ENCODE data around the gene TMEM108. TPM values are rescaled to one million over a fixed set of nuclear protein-coding genes. Genes with fewer than 3 reads are reported as not detected.

The TMEM108 gene
- total RNA-seq, 2 experiments from 2014 or later, result not detected

- POLR2A ChIA-PET, result no interaction called here
Measured at GRCh38 chr3:133439563-133439962, 401.4 kb downstream of the TMEM108 start.

DNA sequence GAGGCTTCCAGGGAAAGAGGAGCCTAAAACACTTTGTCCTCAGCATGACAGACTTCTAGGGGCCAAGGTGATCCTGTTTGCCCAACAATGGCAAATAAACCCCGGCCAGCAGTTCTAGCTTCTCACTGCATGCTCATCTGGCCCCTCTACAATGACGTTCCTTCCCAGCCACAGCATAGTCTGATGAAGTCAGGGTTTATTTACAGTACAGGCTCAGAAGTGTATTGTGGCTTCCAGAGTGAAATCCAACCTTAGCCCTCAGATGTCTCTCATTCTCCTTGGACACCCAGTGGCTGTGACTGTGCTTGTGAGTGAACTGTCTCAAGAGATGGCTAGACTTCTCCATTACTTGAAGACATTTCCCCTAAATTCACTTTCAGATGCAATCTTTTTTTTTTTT is 402.5 kb downstream of the TMEM108 start:
- CTCF ChIA-PET, result interaction anchor here (0.7 kb wide), 1 partner anchor 243 kb away, joined by 4 read pairs; no protein-coding TSS in a partner anchor

More at GRCh38 chr3:133439563-133439962, 401.4 kb downstream of the TMEM108 start:
- CTCF ChIA-PET, result no interaction called here

GRCh38 chr3:133441867-133442270 is 403.7 kb downstream of the TMEM108 start:
- CTCF ChIA-PET, result no interaction called here
- POLR2A ChIA-PET, result interaction anchor here (0.8 to 0.9 kb wide), 2 partner anchors 33 to 130 kb away, joined by 3 read pairs; no protein-coding TSS in a partner anchor

More for the DNA sequence above, 402.5 kb downstream of the TMEM108 start:
- POLR2A ChIA-PET, result interaction anchor here (0.7 kb wide), 2 partner anchors 51 to 56 kb away, joined by 5 to 15 read pairs; no protein-coding TSS in a partner anchor

DNA sequence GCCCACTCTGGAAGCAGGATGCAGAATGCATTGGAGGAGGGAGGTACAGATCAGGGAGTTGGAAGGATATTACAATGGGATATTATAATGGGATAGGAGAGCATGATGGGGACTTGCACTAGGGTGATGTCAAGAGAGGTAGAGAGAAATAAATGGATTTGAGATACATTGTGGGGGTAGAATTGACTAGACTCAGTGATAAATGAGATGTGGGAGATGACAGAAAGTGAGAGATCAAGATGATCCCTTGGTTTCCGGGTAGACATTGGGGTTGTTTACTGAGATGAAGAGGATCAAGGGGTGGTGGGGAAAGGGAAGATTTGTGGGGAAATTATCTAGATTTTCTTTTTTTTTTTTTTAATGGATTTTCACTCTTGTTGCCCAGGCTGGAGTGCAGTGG is 404.3 kb downstream of the TMEM108 start:
- ChIA-PET POLR2A (interaction anchor here (0.7 to 1.5 kb wide), 3 partner anchors 32 to 132 kb away, joined by 3 to 8 read pairs (median 4); no protein-coding TSS in a partner anchor), CTCF (interaction anchor here (0.7 to 1.7 kb wide), 2 partner anchors 48 to 483 kb away, joined by 3 to 5 read pairs; no protein-coding TSS in a partner anchor)

- ChIA-PET POLR2A (interaction anchor here (1.0 to 1.5 kb wide), 2 partner anchors 47 to 128 kb away, joined by 3 to 8 read pairs; no protein-coding TSS in a partner anchor), CTCF (interaction anchor here (1.0 to 1.7 kb wide), 2 partner anchors 20 to 47 kb away, joined by 3 to 5 read pairs; no protein-coding TSS in a partner anchor)
Measured at GRCh38 chr3:133443649-133444422, 405.6 kb downstream of the TMEM108 start.

GRCh38 chr3:133444423-133444774 is 406.2 kb downstream of the TMEM108 start:
- ChIA-PET CTCF (interaction anchor here (1.0 to 1.7 kb wide), 2 partner anchors 20 to 46 kb away, joined by 3 to 5 read pairs; no protein-coding TSS in a partner anchor), POLR2A (no interaction called here)

DNA sequence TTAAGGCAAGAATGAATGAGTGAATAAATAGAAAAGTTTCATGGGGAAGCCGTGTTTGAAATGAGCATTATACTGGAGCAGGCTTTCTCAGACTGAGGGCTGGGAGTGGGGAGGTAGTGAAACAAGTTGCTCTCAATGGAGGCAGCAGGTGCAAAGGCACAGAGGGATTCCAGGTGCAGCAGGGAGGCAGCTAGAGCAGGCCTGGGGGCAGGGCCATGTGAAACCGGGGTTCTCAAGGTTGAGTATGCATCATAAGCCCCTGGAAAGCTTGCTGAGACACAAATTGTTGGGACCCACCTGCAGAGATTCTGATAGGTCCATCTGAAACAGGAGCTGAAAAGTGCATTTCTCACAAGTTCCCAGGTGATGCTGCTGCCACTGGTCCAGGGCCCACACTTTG is 406.9 kb downstream of the TMEM108 start:
- CTCF ChIA-PET, result no interaction called here
- POLR2A ChIA-PET, result interaction anchor here (1.3 kb wide), 1 partner anchor 131 kb away, joined by 3 read pairs; no protein-coding TSS in a partner anchor
